ENCODE data around the gene AMPH.

DNA sequence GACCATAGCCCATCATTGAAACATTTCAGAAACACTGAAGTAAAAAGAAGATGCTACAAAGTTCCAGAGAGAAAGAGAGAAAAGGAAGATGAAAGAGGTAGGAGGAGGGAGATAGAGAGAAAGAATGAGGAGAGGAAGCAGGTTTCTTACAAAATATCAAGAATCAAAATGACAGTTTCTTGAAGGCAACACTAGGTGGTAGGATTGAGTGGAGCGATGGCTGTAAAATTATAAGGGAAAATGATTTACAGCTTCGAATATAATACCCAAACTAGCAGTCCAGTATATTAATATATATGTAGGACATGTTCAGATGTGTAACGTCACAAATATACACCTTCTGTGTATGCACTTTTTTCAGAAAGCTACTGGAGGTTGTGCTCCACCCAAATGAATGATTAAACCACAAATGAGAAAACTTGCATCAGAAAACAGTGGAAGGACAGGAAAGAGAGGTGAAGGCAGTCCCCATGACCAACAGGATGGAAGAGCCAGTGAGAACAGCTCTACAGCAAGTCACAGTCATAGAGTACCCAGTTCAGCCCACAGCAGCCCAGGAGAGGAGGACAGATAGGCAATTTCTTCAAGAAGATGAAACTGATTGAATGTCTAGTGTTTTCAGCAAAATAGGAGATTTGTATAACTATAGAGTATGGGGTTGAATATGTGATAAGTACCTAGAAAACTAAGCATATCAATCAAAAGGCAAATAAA is 206.3 kb downstream of the AMPH start:
- TF ChIP-seq CTCF (IDR thresholded peaks at IDR 0.05) (no peak), POLR2A (IDR thresholded peaks at IDR 0.05) (no peak), EP300 (IDR thresholded peaks at IDR 0.05) (no peak)

All from tibial nerve (tissue), 4 donors.